Keratinocyte (primary cell): ENCODE data around the gene MED12L.

Experiments used
- EZH2 ChIP-seq: IDR thresholded peaks from one replicate; pipeline ENCODE4 v1.6.1; 2012; ENCODE audit warnings: inconsistent platforms, mild to moderate bottlenecking, low read length, moderate library complexity
- TF ChIP-seq, protein P1 (sequence below), 3 experiments: IDR thresholded peaks in 1 of 3; conservative IDR thresholded peaks in 1 of 3; optimal IDR thresholded peaks in 1 of 3; 2 replicates in 2 of 3; 3 replicates in 1 of 3; pipeline versions ENCODE3 to v1.5.1; 2011; ENCODE audit warnings: low read length in 3 of 3, mild to moderate bottlenecking in 3 of 3, moderate library complexity in 2 of 3, control low read depth in 1 of 3, inconsistent platforms in 1 of 3; ENCODE audit not compliant: insufficient read depth in 2 of 3; ENCODE audit errors: extremely low read depth in 1 of 3

DNA sequence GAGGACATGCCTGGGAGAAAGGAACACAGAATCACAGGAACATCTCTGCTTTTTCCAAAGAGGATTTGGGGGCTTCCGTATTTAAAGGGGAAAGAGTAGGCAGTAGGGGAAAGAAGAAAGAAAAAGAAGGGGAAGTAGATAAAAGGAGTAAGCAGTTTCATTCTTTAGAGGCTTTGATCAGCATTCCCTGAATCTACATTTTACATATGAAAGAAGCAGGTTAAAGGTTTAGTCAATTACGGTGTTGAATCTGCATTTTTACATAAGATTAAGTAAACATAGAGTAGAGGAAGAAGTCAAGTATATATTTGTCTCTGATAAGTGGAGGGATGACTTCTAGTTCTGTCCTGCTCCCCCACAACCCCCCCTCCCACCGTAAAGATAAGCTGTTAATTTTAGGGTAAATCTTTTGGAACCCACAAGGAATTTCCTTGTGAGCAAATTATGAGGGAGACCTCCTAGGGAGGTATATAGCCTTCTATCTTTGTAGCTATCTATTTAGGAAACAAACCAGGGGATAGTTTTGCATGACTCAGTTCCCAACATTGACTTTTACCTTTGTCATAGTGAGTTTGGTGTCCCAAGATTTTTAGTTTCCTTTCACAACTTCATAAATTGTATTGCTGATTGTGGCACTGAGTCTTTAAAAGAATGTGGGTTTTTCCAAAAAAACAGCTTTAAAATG is 307.8 kb downstream of the MED12L start:
- TF ChIP-seq, protein P1, sequence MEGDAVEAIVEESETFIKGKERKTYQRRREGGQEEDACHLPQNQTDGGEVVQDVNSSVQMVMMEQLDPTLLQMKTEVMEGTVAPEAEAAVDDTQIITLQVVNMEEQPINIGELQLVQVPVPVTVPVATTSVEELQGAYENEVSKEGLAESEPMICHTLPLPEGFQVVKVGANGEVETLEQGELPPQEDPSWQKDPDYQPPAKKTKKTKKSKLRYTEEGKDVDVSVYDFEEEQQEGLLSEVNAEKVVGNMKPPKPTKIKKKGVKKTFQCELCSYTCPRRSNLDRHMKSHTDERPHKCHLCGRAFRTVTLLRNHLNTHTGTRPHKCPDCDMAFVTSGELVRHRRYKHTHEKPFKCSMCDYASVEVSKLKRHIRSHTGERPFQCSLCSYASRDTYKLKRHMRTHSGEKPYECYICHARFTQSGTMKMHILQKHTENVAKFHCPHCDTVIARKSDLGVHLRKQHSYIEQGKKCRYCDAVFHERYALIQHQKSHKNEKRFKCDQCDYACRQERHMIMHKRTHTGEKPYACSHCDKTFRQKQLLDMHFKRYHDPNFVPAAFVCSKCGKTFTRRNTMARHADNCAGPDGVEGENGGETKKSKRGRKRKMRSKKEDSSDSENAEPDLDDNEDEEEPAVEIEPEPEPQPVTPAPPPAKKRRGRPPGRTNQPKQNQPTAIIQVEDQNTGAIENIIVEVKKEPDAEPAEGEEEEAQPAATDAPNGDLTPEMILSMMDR (optimal IDR thresholded peaks at IDR 0.05 in 1 of 3, IDR thresholded peaks at IDR 0.05 in 1 of 3, conservative IDR thresholded peaks at IDR 0.05 in 1 of 3; ENCODE audit: extremely low read depth in 1 of 3, insufficient read depth in 2 of 3, low read length in 3 of 3): no peak
- no peak for TF ChIP-seq EZH2
